ENCODE measurements around the gene CIITA. TPM values are rescaled to one million over a fixed set of nuclear protein-coding genes. Genes with fewer than 3 reads are reported as not detected.

Gene CIITA
- total RNA-seq, 2 experiments from 2014 or later = 2.4 to 3.0 TPM

DNA sequence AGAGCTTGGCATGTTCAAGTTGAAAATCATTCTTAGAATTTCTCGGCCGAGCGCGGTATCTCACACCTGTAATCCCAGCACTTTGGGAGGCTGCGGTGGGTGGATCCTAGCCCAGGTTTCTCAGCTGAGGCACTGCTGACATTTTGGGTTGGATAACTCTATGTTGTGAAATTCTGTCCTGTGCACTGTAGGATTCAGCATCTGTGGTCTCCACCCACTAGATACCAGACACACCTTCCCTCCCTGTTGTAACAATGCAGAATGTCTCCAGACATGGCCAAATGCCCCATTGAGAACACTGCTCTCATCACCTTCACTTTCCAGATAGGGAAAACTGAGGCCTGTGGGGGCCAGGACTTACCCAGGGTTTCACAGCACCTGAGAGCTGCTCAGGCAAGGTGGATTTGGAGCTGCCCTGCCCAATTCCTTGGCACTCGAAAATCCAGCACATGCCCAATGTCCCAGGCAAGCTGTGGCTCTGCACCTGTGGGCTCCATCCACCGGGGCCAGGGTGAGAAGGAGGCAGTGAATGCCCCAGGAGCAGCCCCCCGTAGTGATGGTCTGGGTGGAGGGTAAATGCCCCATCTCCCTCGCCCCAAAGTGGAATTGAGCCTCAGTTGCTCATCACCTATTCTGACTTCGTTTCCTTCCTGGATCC is 38.3 kb upstream of the CIITA start:
- peaks cover 9% of the 10 kb centered on the region for H3K27me3 Mint-ChIP-seq

DNA sequence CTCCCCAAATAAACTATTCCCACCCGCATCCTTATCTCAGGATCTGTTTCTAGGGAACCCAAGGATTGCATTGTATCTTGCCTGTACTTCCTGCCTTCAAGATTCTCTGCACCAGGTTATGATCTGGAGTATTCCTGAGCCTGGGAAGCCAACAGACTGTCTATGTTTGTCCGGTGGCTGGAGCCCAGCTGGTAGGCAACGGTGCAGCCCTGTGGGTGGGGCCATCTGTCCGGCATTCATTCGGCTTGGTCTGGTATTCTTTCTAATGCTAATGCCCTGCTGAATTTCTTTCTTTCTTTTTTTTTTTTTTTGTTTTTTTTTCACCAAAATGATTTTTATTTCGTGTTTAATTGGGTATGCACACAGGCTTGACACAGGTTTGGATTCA is 37.7 kb upstream of the CIITA start:
- no peaks in the 10 kb centered on the region for H3K36me3 Mint-ChIP-seq (ENCODE audit: low read depth)
- no peak overlapping the region for H3K4me3 Mint-ChIP-seq
- no peak for DNase-seq
- no peak overlapping the region for H3K27ac Mint-ChIP-seq
- H3K9me3 Mint-ChIP-seq = peaks cover 6% of the 10 kb centered on the region
- H3K27me3 ChIP-seq (ENCODE audit: control insufficient read depth in 1 of 2, insufficient read depth in 2 of 2, low read length in 2 of 2) = no peaks in the 10 kb centered on the region
- TF ChIP-seq, protein P1, sequence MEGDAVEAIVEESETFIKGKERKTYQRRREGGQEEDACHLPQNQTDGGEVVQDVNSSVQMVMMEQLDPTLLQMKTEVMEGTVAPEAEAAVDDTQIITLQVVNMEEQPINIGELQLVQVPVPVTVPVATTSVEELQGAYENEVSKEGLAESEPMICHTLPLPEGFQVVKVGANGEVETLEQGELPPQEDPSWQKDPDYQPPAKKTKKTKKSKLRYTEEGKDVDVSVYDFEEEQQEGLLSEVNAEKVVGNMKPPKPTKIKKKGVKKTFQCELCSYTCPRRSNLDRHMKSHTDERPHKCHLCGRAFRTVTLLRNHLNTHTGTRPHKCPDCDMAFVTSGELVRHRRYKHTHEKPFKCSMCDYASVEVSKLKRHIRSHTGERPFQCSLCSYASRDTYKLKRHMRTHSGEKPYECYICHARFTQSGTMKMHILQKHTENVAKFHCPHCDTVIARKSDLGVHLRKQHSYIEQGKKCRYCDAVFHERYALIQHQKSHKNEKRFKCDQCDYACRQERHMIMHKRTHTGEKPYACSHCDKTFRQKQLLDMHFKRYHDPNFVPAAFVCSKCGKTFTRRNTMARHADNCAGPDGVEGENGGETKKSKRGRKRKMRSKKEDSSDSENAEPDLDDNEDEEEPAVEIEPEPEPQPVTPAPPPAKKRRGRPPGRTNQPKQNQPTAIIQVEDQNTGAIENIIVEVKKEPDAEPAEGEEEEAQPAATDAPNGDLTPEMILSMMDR (IDR thresholded peaks at IDR 0.05) = no peak
- POLR2A ChIA-PET = no interaction called here
- H3K27ac ChIP-seq (ENCODE audit: low read depth in 1 of 2, low read length in 2 of 2) = no peak overlapping the region
- H3K27me3 Mint-ChIP-seq = peaks cover 5% of the 10 kb centered on the region
- CTCF ChIA-PET = no interaction called here
- H3K4me1 Mint-ChIP-seq (ENCODE audit: low read depth) = no peaks in the 10 kb centered on the region
- H3K9me3 ChIP-seq (ENCODE audit: control insufficient read depth in 1 of 2, insufficient read depth in 1 of 2, low read length in 2 of 2) = no peaks in the 10 kb centered on the region
- ATAC-seq (ENCODE audit: poor library complexity) = no peak
- intact Hi-C loops (cut with DNase I, micrococcal nuclease) = no loop called here
- no peaks in the 10 kb centered on the region for H3K36me3 ChIP-seq (ENCODE audit: insufficient read depth, low read length)
- no peak overlapping the region for H3K4me3 ChIP-seq (ENCODE audit: low read length)
- no peaks in the 10 kb centered on the region for H3K4me1 ChIP-seq (ENCODE audit: insufficient read depth, low read length)

More for the DNA sequence above, 38.3 kb upstream of the CIITA start:
- ATAC-seq (ENCODE audit: poor library complexity) (no peak), DNase-seq (no peak)
- H3K4me3 ChIP-seq (ENCODE audit: low read length) = no peak overlapping the region
- Mint-ChIP-seq H3K9me3 (peaks cover 6% of the 10 kb centered on the region), H3K27ac (no peak overlapping the region), H3K4me3 (no peak overlapping the region), H3K4me1 (ENCODE audit: low read depth) (no peaks in the 10 kb centered on the region), H3K36me3 (ENCODE audit: low read depth) (no peaks in the 10 kb centered on the region)
- no peaks in the 10 kb centered on the region for H3K9me3 ChIP-seq (ENCODE audit: control insufficient read depth in 1 of 2, insufficient read depth in 1 of 2, low read length in 2 of 2)
- no peaks in the 10 kb centered on the region for H3K36me3 ChIP-seq (ENCODE audit: insufficient read depth, low read length)
- H3K27me3 ChIP-seq (ENCODE audit: control insufficient read depth in 1 of 2, insufficient read depth in 2 of 2, low read length in 2 of 2) = no peaks in the 10 kb centered on the region
- TF ChIP-seq, protein P1 (IDR thresholded peaks at IDR 0.05) = no peak
- H3K4me1 ChIP-seq (ENCODE audit: insufficient read depth, low read length) = no peaks in the 10 kb centered on the region
- ChIA-PET CTCF (no interaction called here), POLR2A (no interaction called here)
- intact Hi-C loops (cut with DNase I, micrococcal nuclease) = no loop called here
- no peak overlapping the region for H3K27ac ChIP-seq (ENCODE audit: low read depth in 1 of 2, low read length in 2 of 2)

DNA sequence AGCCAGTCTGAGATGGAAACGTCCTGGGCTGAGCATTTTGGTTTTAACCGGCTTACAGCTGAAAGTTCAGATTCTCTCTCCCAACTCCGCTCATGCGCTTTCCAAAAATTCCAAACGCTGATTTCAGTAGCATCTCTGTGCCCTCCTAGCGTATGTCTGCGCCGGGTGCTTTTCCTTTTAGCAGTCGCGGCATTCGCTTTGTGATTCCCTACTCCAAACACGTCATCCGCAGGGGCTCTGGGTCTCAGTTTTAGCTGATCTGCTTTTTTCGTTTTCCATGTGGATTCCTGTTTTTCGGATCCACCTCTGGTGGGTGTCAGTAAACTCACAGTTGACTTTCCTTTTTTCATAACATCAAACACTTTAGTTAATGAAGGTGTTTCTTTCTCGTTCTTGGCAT is 36.3 kb upstream of the CIITA start:
- DNase-seq = no peak
- no peaks in the 10 kb centered on the region for H3K4me1 Mint-ChIP-seq (ENCODE audit: low read depth)
- TF ChIP-seq, protein P1 (IDR thresholded peaks at IDR 0.05) = no peak
- ATAC-seq (ENCODE audit: poor library complexity) = no peak
- Histone ChIP-seq H3K4me1 (ENCODE audit: insufficient read depth, low read length) (no peaks in the 10 kb centered on the region), H3K4me3 (ENCODE audit: low read length) (no peak overlapping the region), H3K27ac (ENCODE audit: low read depth in 1 of 2, low read length in 2 of 2) (no peak overlapping the region), H3K36me3 (ENCODE audit: insufficient read depth, low read length) (no peaks in the 10 kb centered on the region), H3K27me3 (ENCODE audit: control insufficient read depth in 1 of 2, insufficient read depth in 2 of 2, low read length in 2 of 2) (peaks cover under 1 to 8% of the 10 kb centered on the region in 2 experiments), H3K9me3 (ENCODE audit: control insufficient read depth in 1 of 2, insufficient read depth in 1 of 2, low read length in 2 of 2) (no peaks in the 10 kb centered on the region)
- no peaks in the 10 kb centered on the region for H3K36me3 Mint-ChIP-seq (ENCODE audit: low read depth)
- intact Hi-C loops (cut with DNase I, micrococcal nuclease) = no loop called here
- H3K9me3 Mint-ChIP-seq = peaks cover 6% of the 10 kb centered on the region
- H3K27ac Mint-ChIP-seq = no peak overlapping the region
- POLR2A ChIA-PET = no interaction called here
- CTCF ChIA-PET = no interaction called here
- H3K27me3 Mint-ChIP-seq = no peaks in the 10 kb centered on the region
- H3K4me3 Mint-ChIP-seq = no peak overlapping the region
